GM19395 (cell line): ENCODE measurements around the gene FBXL2.

Experiments
- ATAC-seq: cut with Tn5 transposase; IDR thresholded peaks from one replicate; pipeline ENCODE4 v1.9.1; 2021; ENCODE audit warnings: mild to moderate bottlenecking, moderate library complexity; ENCODE audit not compliant: unreplicated experiment

The FBXL2 gene

GRCh38 chr3:33277193-33277882 lies at the start of gene FBXL2:
Gene FBXL2 (plus strand): TSS chr3:33277442. CDS start chr3:33277513, 71 bp downstream.
- ATAC-seq, result no peak

GRCh38 chr3:33229066-33229465 lies 48.2 kb upstream of the FBXL2 start:
- no peak for ATAC-seq

GRCh38 chr3:33229947-33230346 lies 47.3 kb upstream of the FBXL2 start:
- ATAC-seq, result no peak

GRCh38 chr3:33231756-33232465 lies 45.3 kb upstream of the FBXL2 start:
- no peak for ATAC-seq

GRCh38 chr3:33233884-33234283 lies 43.4 kb upstream of the FBXL2 start:
- no peak for ATAC-seq

GRCh38 chr3:33236005-33236404 lies 41.2 kb upstream of the FBXL2 start:
- ATAC-seq, result no peak

- ATAC-seq, result no peak
Observed at GRCh38 chr3:33237439-33237838, 39.8 kb upstream of the FBXL2 start.

- ATAC-seq, result no peak
Observed at GRCh38 chr3:33238923-33239322, 38.3 kb upstream of the FBXL2 start.

GRCh38 chr3:33240261-33240660 lies 37.0 kb upstream of the FBXL2 start:
- ATAC-seq, result no peak

GRCh38 chr3:33246786-33247185 lies 30.5 kb upstream of the FBXL2 start:
- ATAC-seq, result no peak

- no peak for ATAC-seq
Observed at GRCh38 chr3:33250712-33251111, 26.5 kb upstream of the FBXL2 start.

GRCh38 chr3:33256249-33256648 lies 21.0 kb upstream of the FBXL2 start:
- no peak for ATAC-seq

GRCh38 chr3:33260104-33260503 lies 17.1 kb upstream of the FBXL2 start:
- no peak for ATAC-seq

- no peak for ATAC-seq
Observed at GRCh38 chr3:33269385-33269784, 7.9 kb upstream of the FBXL2 start.

- ATAC-seq, result no peak
Observed at GRCh38 chr3:33271324-33271723, 5.9 kb upstream of the FBXL2 start.

- no peak for ATAC-seq
Observed at GRCh38 chr3:33273628-33274027, 3.6 kb upstream of the FBXL2 start.

GRCh38 chr3:33278163-33278562 lies 921 bp downstream of the FBXL2 start:
- ATAC-seq, result no peak

GRCh38 chr3:33287672-33288282 lies 10.5 kb downstream of the FBXL2 start:
- ATAC-seq, result no peak

GRCh38 chr3:33299395-33300081 lies 22.3 kb downstream of the FBXL2 start:
- no peak for ATAC-seq

GRCh38 chr3:33312361-33312760 lies 35.1 kb downstream of the FBXL2 start:
- ATAC-seq, result no peak

- ATAC-seq, result no peak
Observed at GRCh38 chr3:33313331-33313730, 36.1 kb downstream of the FBXL2 start.

GRCh38 chr3:33314993-33315392 lies 37.8 kb downstream of the FBXL2 start:
- ATAC-seq, result no peak
